Measurements from ENCODE around the gene FOSB.

- TF ChIP-seq EZH2 (IDR thresholded peaks at IDR 0.05; ENCODE audit: insufficient read depth, poor library complexity, severe bottlenecking) (no peak), EZH2phosphoT487 (IDR thresholded peaks at IDR 0.05; ENCODE audit: insufficient read depth, low read depth) (no peak)
Observed at GRCh38 chr19:45473682-45474605, 6.1 kb downstream of the FOSB start.
